ENCODE measurements around the gene MCF2L2.

MCF2L2 gene

DNA sequence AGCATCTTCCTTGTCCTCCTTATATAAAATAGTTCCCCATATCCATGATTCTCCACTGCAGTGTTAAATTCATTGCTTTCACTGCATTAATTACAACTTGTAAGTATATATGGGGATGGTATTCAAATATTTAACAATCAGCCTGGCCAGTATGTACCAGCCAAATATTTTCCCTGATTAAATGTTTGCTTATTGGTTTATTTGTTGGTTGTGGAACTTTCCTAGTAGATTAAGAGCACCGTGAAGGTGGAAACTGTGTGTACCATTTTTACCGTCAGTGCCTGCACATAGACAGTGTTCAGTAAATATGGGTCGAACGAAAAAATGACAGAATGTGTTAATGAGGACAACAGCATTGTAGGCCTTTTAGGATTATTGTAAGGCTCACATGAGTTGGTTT, 272.9 kb downstream of the MCF2L2 start:
- Histone ChIP-seq H3K79me2 (no peaks in the 10 kb centered on the region), H3K9ac (no peak overlapping the region), H3K27me3 (ENCODE audit: control insufficient read depth, insufficient read depth, low read length) (no peaks in the 10 kb centered on the region), H3K36me3 (ENCODE audit: control insufficient read depth, insufficient read depth, low read length) (no peaks in the 10 kb centered on the region), H3K9me3 (ENCODE audit: control insufficient read depth, low read length) (no peaks in the 10 kb centered on the region), H3K4me2 (ENCODE audit: low read length) (no peak overlapping the region), H3K4me1 (no peaks in the 10 kb centered on the region), H2AFZ (no peak overlapping the region), H3K4me3 (ENCODE audit: low read depth, low read length) (no peak overlapping the region), H3K27ac (no peak overlapping the region)
- TF ChIP-seq, protein P1, sequence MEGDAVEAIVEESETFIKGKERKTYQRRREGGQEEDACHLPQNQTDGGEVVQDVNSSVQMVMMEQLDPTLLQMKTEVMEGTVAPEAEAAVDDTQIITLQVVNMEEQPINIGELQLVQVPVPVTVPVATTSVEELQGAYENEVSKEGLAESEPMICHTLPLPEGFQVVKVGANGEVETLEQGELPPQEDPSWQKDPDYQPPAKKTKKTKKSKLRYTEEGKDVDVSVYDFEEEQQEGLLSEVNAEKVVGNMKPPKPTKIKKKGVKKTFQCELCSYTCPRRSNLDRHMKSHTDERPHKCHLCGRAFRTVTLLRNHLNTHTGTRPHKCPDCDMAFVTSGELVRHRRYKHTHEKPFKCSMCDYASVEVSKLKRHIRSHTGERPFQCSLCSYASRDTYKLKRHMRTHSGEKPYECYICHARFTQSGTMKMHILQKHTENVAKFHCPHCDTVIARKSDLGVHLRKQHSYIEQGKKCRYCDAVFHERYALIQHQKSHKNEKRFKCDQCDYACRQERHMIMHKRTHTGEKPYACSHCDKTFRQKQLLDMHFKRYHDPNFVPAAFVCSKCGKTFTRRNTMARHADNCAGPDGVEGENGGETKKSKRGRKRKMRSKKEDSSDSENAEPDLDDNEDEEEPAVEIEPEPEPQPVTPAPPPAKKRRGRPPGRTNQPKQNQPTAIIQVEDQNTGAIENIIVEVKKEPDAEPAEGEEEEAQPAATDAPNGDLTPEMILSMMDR (IDR thresholded peaks at IDR 0.05) = no peak

- no peaks in the 10 kb centered on the region for H3K79me2 ChIP-seq
- no peaks in the 10 kb centered on the region for H3K36me3 ChIP-seq (ENCODE audit: control insufficient read depth, insufficient read depth, low read length)
- H2AFZ ChIP-seq = no peak overlapping the region
- H3K9ac ChIP-seq = no peak overlapping the region
- TF ChIP-seq, protein P1 (IDR thresholded peaks at IDR 0.05) = no peak
- H3K9me3 ChIP-seq (ENCODE audit: control insufficient read depth, low read length) = no peaks in the 10 kb centered on the region
- no peak overlapping the region for H3K27ac ChIP-seq
- H3K4me1 ChIP-seq = no peaks in the 10 kb centered on the region
- H3K4me3 ChIP-seq (ENCODE audit: low read depth, low read length) = no peak overlapping the region
- no peak overlapping the region for H3K4me2 ChIP-seq (ENCODE audit: low read length)
- H3K27me3 ChIP-seq (ENCODE audit: control insufficient read depth, insufficient read depth, low read length) = no peaks in the 10 kb centered on the region
Measured at GRCh38 chr3:183153210-183153950, 275.0 kb downstream of the MCF2L2 start.

- H3K27ac ChIP-seq = no peak overlapping the region
- H2AFZ ChIP-seq = no peak overlapping the region
- no peaks in the 10 kb centered on the region for H3K27me3 ChIP-seq (ENCODE audit: control insufficient read depth, insufficient read depth, low read length)
Measured at GRCh38 chr3:183151821-183152351, 276.5 kb downstream of the MCF2L2 start.

DNA sequence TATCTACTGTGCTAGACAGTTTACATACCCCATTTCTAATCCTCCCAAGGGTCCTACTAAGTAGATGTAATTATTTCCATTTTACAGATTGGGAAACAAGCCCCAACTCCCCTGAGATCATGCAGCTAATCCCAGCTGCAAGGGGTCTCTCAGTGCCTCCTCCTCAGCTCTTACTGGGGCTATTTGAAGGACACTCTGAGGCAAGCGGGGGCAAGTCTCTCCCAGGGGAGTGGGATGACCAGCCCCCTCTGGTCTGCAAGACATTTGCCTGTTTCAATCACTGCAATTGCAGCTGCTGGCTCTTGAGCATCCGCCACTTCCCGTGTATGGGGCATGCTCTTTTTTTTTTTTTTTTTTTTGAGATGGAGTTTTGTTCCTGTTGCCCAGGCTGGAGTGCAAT, 277.3 kb downstream of the MCF2L2 start:
- Histone ChIP-seq H3K27me3 (ENCODE audit: control insufficient read depth, insufficient read depth, low read length) (no peaks in the 10 kb centered on the region), H3K27ac (no peak overlapping the region), H3K4me3 (ENCODE audit: low read depth, low read length) (no peak overlapping the region), H3K36me3 (ENCODE audit: control insufficient read depth, insufficient read depth, low read length) (no peaks in the 10 kb centered on the region), H3K9ac (no peak overlapping the region), H2AFZ (no peak overlapping the region), H3K4me1 (no peaks in the 10 kb centered on the region), H3K9me3 (ENCODE audit: control insufficient read depth, low read length) (no peaks in the 10 kb centered on the region), H3K79me2 (no peaks in the 10 kb centered on the region), H3K4me2 (ENCODE audit: low read length) (no peak overlapping the region)
- TF ChIP-seq, protein P1 (IDR thresholded peaks at IDR 0.05) = no peak

More at GRCh38 chr3:183151821-183152351, 276.5 kb downstream of the MCF2L2 start:
- Histone ChIP-seq H3K9me3 (ENCODE audit: control insufficient read depth, low read length) (no peaks in the 10 kb centered on the region), H3K4me1 (no peaks in the 10 kb centered on the region), H3K4me3 (ENCODE audit: low read depth, low read length) (no peak overlapping the region), H3K9ac (no peak overlapping the region), H3K36me3 (ENCODE audit: control insufficient read depth, insufficient read depth, low read length) (no peaks in the 10 kb centered on the region), H3K4me2 (ENCODE audit: low read length) (no peak overlapping the region), H3K79me2 (no peaks in the 10 kb centered on the region)
- TF ChIP-seq, protein P1 (IDR thresholded peaks at IDR 0.05) = no peak
